Measurements from ENCODE around the gene PRICKLE4. TPM values are rescaled to one million over a fixed set of nuclear protein-coding genes. Genes with fewer than 3 reads are reported as not detected.

The PRICKLE4 gene
- total RNA-seq (2021), result 0.68 and 0.70 TPM in 2 replicates
- long read RNA-seq, result 0 reads

GRCh38 chr6:41780551-41781365, at the start of gene PRICKLE4:
Gene PRICKLE4, plus strand, starts transcription at chr6:41780782. Its CDS starts 2,692 bp downstream, at chr6:41783474.
- H3K27me3 ChIP-seq (ENCODE audit: insufficient read depth, low read length), result peaks cover 15% of the 10 kb centered on the region; the same call in 1 of the 2 replicates
- no peak within 1 kb of the TSS for H3K23ac ChIP-seq (ENCODE audit: insufficient read length, low read depth, low read length)
- no peak within 1 kb of the TSS for H4K91ac ChIP-seq (ENCODE audit: insufficient read length, low read depth, low read length)
- WGBS (ENCODE audit: extremely low coverage, insufficient read length, low lambda C conversion rate), result no CpG with 5 or more reads among the region's 36 CpGs
- H3K14ac ChIP-seq (ENCODE audit: insufficient read depth, low read length), result no peak within 1 kb of the TSS
- H3K4me3 Mint-ChIP-seq, result peak within 1 kb of the TSS; percentile 78 to 91
- no peak within 1 kb of the TSS for H2AK5ac ChIP-seq (ENCODE audit: insufficient read length, low read length)
- no peaks in the 10 kb centered on the region for H3K4me1 ChIP-seq (ENCODE audit: insufficient read depth, low read length)
- TF ChIP-seq CTCF (conservative IDR thresholded peaks at IDR 0.05), result no peak
- no peak within 1 kb of the TSS for H3K18ac ChIP-seq (ENCODE audit: insufficient read length, low read depth, low read length)
- no peak within 1 kb of the TSS for H3K9ac ChIP-seq (ENCODE audit: extremely low read depth, insufficient read length, low read length)
- H4K5ac ChIP-seq (ENCODE audit: insufficient read length, low read depth, low read length), result no peak within 1 kb of the TSS
- no peaks in the 10 kb centered on the region for H3K79me2 ChIP-seq (ENCODE audit: insufficient read depth, low read length)
- H2BK12ac ChIP-seq (ENCODE audit: insufficient read length, low read depth, low read length), result no peak within 1 kb of the TSS
- H3K27ac Mint-ChIP-seq, result peak within 1 kb of the TSS in 1 of 3 experiments; percentile 75; a peak in 3 of 7 replicates
- no peak within 1 kb of the TSS for H2BK120ac ChIP-seq (ENCODE audit: low read depth, low read length, poor library complexity, severe bottlenecking)
- peaks cover 20 to 27% of the 10 kb centered on the region in 2 experiments for H3K4me1 Mint-ChIP-seq
- peaks cover 55% of the 10 kb centered on the region for H3K27me3 Mint-ChIP-seq (ENCODE audit: low read depth)
- no peaks in the 10 kb centered on the region; a peak in 2 of 7 replicates for H3K36me3 Mint-ChIP-seq (ENCODE audit: insufficient read depth in 1 of 3, low read depth in 3 of 3)
- H2BK5ac ChIP-seq (ENCODE audit: insufficient read length, low read length), result no peak within 1 kb of the TSS
- no peaks in the 10 kb centered on the region for H3K9me3 ChIP-seq (ENCODE audit: control insufficient read depth, low read depth, low read length)
- H2BK15ac ChIP-seq (ENCODE audit: low read depth, low read length), result no peak within 1 kb of the TSS
- H2BK20ac ChIP-seq (ENCODE audit: low read depth, low read length, poor library complexity, severe bottlenecking), result no peak within 1 kb of the TSS
- no peak for DNase-seq
- no peaks in the 10 kb centered on the region for H3K79me1 ChIP-seq (ENCODE audit: insufficient read depth, low read depth, low read length, poor library complexity, severe bottlenecking)
- H4K20me1 ChIP-seq (ENCODE audit: control insufficient read depth, insufficient read depth, insufficient read length), result no peaks in the 10 kb centered on the region
- H3K4me2 ChIP-seq (ENCODE audit: insufficient read depth, insufficient read length, low read length), result peak within 1 kb of the TSS; percentile 96
- no peak within 1 kb of the TSS for H3T11ph ChIP-seq (ENCODE audit: low read length)
- no peaks in the 10 kb centered on the region for H3K9me3 Mint-ChIP-seq
- no peak within 1 kb of the TSS for H2AFZ ChIP-seq (ENCODE audit: low read length)
- no peak within 1 kb of the TSS for H3K56ac ChIP-seq (ENCODE audit: insufficient read length, low read depth, low read length)
- H3K23me2 ChIP-seq (ENCODE audit: insufficient read length, low read depth, low read length, poor library complexity, severe bottlenecking), result peaks cover 11% of the 10 kb centered on the region
- no peak within 1 kb of the TSS for H3K27ac ChIP-seq (ENCODE audit: insufficient read length, low read depth, low read length)
- no peak within 1 kb of the TSS for H4K8ac ChIP-seq (replicated peaks; ENCODE audit: insufficient read length, low read depth, low read length)
- H3K4ac ChIP-seq (ENCODE audit: low read depth, low read length), result no peak within 1 kb of the TSS
